ENCODE results near the gene RPS6KB2. TPM values are rescaled to one million over a fixed set of nuclear protein-coding genes. Genes with fewer than 3 reads are reported as not detected.

Gene RPS6KB2
- total RNA-seq, 4 donors from 2014 or later, result 36.9 to 69.3 (median 47.1) TPM

- TF ChIP-seq POLR2A (IDR thresholded peaks at IDR 0.05) (no peak), EP300 (IDR thresholded peaks at IDR 0.05) (no peak), CTCF (IDR thresholded peaks at IDR 0.05) (no peak)
- no peak for DNase-seq (ENCODE audit: low spot score in 2 of 2)
- Histone ChIP-seq H3K27ac (no peak overlapping the region), H3K36me3 (peaks cover 0 to 91% (median 19%) of the 10 kb centered on the region in 3 donors), H3K4me3 (no peak overlapping the region), H3K27me3 (no peaks in the 10 kb centered on the region), H3K4me1 (peaks cover 0 to 34% (median 12%) of the 10 kb centered on the region in 4 donors), H3K9me3 (no peaks in the 10 kb centered on the region)
- WGBS, 2 donors, result 84 to 85% methylated on average over 12 to 16 of the region's 22 CpGs
Observed at GRCh38 chr11:67433536-67434394, 5.5 kb downstream of the RPS6KB2 start.

GRCh38 chr11:67434395-67434881, 6.1 kb downstream of the RPS6KB2 start:
- H3K27ac ChIP-seq, result no peak overlapping the region
- no peak for DNase-seq (ENCODE audit: low spot score in 2 of 2)
- TF ChIP-seq CTCF (IDR thresholded peaks at IDR 0.05) (no peak), POLR2A (IDR thresholded peaks at IDR 0.05) (no peak), EP300 (IDR thresholded peaks at IDR 0.05) (no peak)
- WGBS, 2 donors, result 79 to 100% methylated on average over 1 to 18 of the region's 23 CpGs
- H3K9me3 ChIP-seq, result no peaks in the 10 kb centered on the region
- no peaks in the 10 kb centered on the region for H3K27me3 ChIP-seq
- peaks cover 0 to 31% (median 9%) of the 10 kb centered on the region in 4 donors for H3K4me1 ChIP-seq
- H3K4me3 ChIP-seq, result no peak overlapping the region
- H3K36me3 ChIP-seq, result peaks cover 0 to 97% (median 19%) of the 10 kb centered on the region in 3 donors

GRCh38 chr11:67435031-67435726, 6.9 kb downstream of the RPS6KB2 start:
- TF ChIP-seq EP300 (IDR thresholded peaks at IDR 0.05) (no peak), POLR2A (IDR thresholded peaks at IDR 0.05) (no peak), CTCF (IDR thresholded peaks at IDR 0.05) (no peak)
- H3K9me3 ChIP-seq, result no peaks in the 10 kb centered on the region
- H3K4me1 ChIP-seq, result peaks cover 0 to 31% (median 10%) of the 10 kb centered on the region in 4 donors
- no peak overlapping the region for H3K4me3 ChIP-seq
- H3K36me3 ChIP-seq, result peaks cover 0 to 97% (median 19%) of the 10 kb centered on the region in 3 donors
- 81 to 82% methylated on average over 26 of the region's 26 CpGs for WGBS, 2 donors
- no peak for DNase-seq (ENCODE audit: low spot score in 2 of 2)
- peak overlapping the region in 1 of 4 donors; percentile 40 for H3K27ac ChIP-seq
- no peaks in the 10 kb centered on the region for H3K27me3 ChIP-seq

GRCh38 chr11:67435727-67436458, 7.6 kb downstream of the RPS6KB2 start:
- peaks cover 0 to 36% (median 10%) of the 10 kb centered on the region in 4 donors for H3K4me1 ChIP-seq
- peaks cover 0 to 99% (median 19%) of the 10 kb centered on the region in 3 donors for H3K36me3 ChIP-seq
- DNase-seq (ENCODE audit: low spot score in 2 of 2), result no peak
- H3K4me3 ChIP-seq, result peak overlapping the region in 1 of 4 donors; percentile 55
- H3K9me3 ChIP-seq, result no peaks in the 10 kb centered on the region
- H3K27ac ChIP-seq, result peak overlapping the region in 2 of 4 donors; percentile 40 to 45
- TF ChIP-seq CTCF (IDR thresholded peaks at IDR 0.05) (no peak), EP300 (IDR thresholded peaks at IDR 0.05) (no peak), POLR2A (IDR thresholded peaks at IDR 0.05) (no peak)
- no peaks in the 10 kb centered on the region for H3K27me3 ChIP-seq
- 87 to 88% methylated on average over 19 to 26 of the region's 38 CpGs for WGBS, 2 donors
